A549 (cell line): ENCODE data around the gene ANTXR1. TPM values are rescaled to one million over a fixed set of nuclear protein-coding genes. Genes with fewer than 3 reads are reported as not detected.
A peak's percentile ranks its signal among the peaks of the same experiment; 100 is the strongest.

ENCODE experiments used
- ATAC-seq, 2 experiments: fragments of 200-7000 bp in 1 of 2; fragments of >200 bp in 1 of 2; cut with Nextera tagmentation in 1 of 2; cut with Tn5 transposase in 1 of 2; 3 replicates each; pipeline versions ENCODE4 v1.8.0 to v1.9.1; 2018 to 2020; ENCODE audit warnings: mild to moderate bottlenecking in 1 of 2, moderate library complexity in 1 of 2
- CTCF ChIA-PET: fragments of 300-600 bp; sonication (Branson Sonifier 250); formaldehyde crosslinking; extraction: SDS; loops from one replicate; lab custom pipeline; 2021; ENCODE audit warnings: antibody characterized with exemption, inconsistent platforms; lab: Yijun Ruan, JAX
- POLR2A ChIA-PET: fragments of 350-600 bp; formaldehyde crosslinking; extraction: SDS; loops from one replicate; lab custom pipeline; 2021; ENCODE audit warnings: antibody characterized with exemption, inconsistent platforms; lab: Yijun Ruan, JAX
- DNase-seq, 2 experiments: peaks; one replicate each; pipeline versions ENCODE4 v3.0.0 to v3.0.0-alpha.2; 2011 to 2016; ENCODE audit warnings: low read depth in 1 of 2, low spot score in 1 of 2
- FAIRE-seq: peaks from 2 replicates; lab custom pipeline; 2011; peaks lifted over from hg19 to GRCh38; lab: Jason Lieb, UNC
- H3K27ac ChIP-seq, 2 experiments: fragments of >200 bp; sonication (Bioruptor Twin); formaldehyde crosslinking; 3 replicates each; pipeline ENCODE4 v1.5.1; 2016 to 2017
- H3K4me1 ChIP-seq: fragments of >200 bp; sonication (Bioruptor Twin); formaldehyde crosslinking; 3 replicates; pipeline ENCODE4 v1.6.1; 2016
- H3K4me2 ChIP-seq: fragments of >200 bp; sonication (Bioruptor Twin); formaldehyde crosslinking; 3 replicates; pipeline ENCODE4 v1.6.1; 2016
- H3K4me3 ChIP-seq: fragments of >200 bp; sonication (Bioruptor Twin); formaldehyde crosslinking; 3 replicates; pipeline ENCODE4 v1.5.1; 2016
- H3K9me3 ChIP-seq: fragments of >200 bp; sonication (Bioruptor Twin); formaldehyde crosslinking; 3 replicates; pipeline ENCODE4 v1.6.1; 2016
- EHF ChIP-seq: fragments of 250-450 bp; sonication (Bioruptor Pico); IDR thresholded peaks from 2 replicates; pipeline ENCODE4 v1.5.0; 2020; ENCODE audit warnings: mild to moderate bottlenecking
- ELK1 ChIP-seq: fragments of 150-350 bp; IDR thresholded peaks from 2 replicates; pipeline ENCODE4 v1.6.1; 2014; ENCODE audit warnings: low read depth, mild to moderate bottlenecking, low read length
- EP300 ChIP-seq, 2 experiments: fragments of >200 bp; sonication (Bioruptor Twin); formaldehyde crosslinking; IDR thresholded peaks; 2 replicates in 1 of 2; 3 replicates in 1 of 2; pipeline ENCODE4 v1.6.1; 2016 to 2017
- ESRRA ChIP-seq: fragments of 150-350 bp; IDR thresholded peaks from 2 replicates; pipeline ENCODE4 v1.6.1; 2014; ENCODE audit warnings: mild to moderate bottlenecking, low read length, borderline replicate concordance
- HDAC2 ChIP-seq: fragments of 200-600 bp; sonication (generic); IDR thresholded peaks from 2 replicates; pipeline ENCODE4 v1.6.1; 2016
- HOXA7 ChIP-seq: fragments of 250-450 bp; sonication (Bioruptor Pico); IDR thresholded peaks from 2 replicates; pipeline ENCODE4 v1.5.0; 2020; ENCODE audit warnings: mild to moderate bottlenecking, moderate library complexity
- HOXB13 ChIP-seq: fragments of 250-450 bp; sonication (Bioruptor Pico); IDR thresholded peaks from 2 replicates; pipeline ENCODE4 v1.5.0; 2020; ENCODE audit warnings: low read depth, mild to moderate bottlenecking, moderate library complexity
- JUN ChIP-seq, 2 experiments: fragments of >200 bp; sonication (Bioruptor Twin); formaldehyde crosslinking; IDR thresholded peaks; 2 replicates in 1 of 2; 3 replicates in 1 of 2; pipeline ENCODE4 v1.6.1; 2016 to 2017
- KDM1A ChIP-seq: fragments of 200-600 bp; sonication (generic); IDR thresholded peaks from 2 replicates; pipeline ENCODE4 v1.6.1; 2016; ENCODE audit warnings: low read depth, mild to moderate bottlenecking
- KDM5A ChIP-seq: fragments of 200-600 bp; sonication (generic); IDR thresholded peaks from 2 replicates; pipeline ENCODE4 v1.6.1; 2016; ENCODE audit warnings: antibody characterized with exemption, mild to moderate bottlenecking
- MAFK ChIP-seq: fragments of 450-650 bp; IDR thresholded peaks from 2 replicates; pipeline ENCODE4 v1.6.1; 2014; ENCODE audit not compliant: partially characterized antibody
- NPAS2 ChIP-seq: fragments of 250-450 bp; sonication (Bioruptor Pico); IDR thresholded peaks from 2 replicates; pipeline ENCODE4 v1.8.0; 2022; ENCODE audit warnings: mild to moderate bottlenecking, moderate library complexity, borderline replicate concordance
- POLR2A ChIP-seq: IDR thresholded peaks from 2 replicates; pipeline ENCODE4 v1.6.1; 2012; ENCODE audit warnings: mild to moderate bottlenecking, low read length
- POLR2AphosphoS2 ChIP-seq: conservative IDR thresholded peaks from 2 replicates; pipeline ENCODE4 v1.6.1; 2012; ENCODE audit warnings: low read length, improper control_type of control experiment, inconsistent platforms
- RAD21 ChIP-seq, 2 experiments: fragments of >200 bp in 1 of 2; sonication (Bioruptor Twin) in 1 of 2; formaldehyde crosslinking in 1 of 2; IDR thresholded peaks in 1 of 2; conservative IDR thresholded peaks in 1 of 2; 2 replicates in 1 of 2; 3 replicates in 1 of 2; pipeline ENCODE4 v1.6.1; 2012 to 2018; ENCODE audit warnings: inconsistent platforms in 1 of 2
- RARB ChIP-seq: fragments of 250-450 bp; sonication (Bioruptor Pico); IDR thresholded peaks from 2 replicates; pipeline ENCODE4 v1.8.0; 2021; ENCODE audit warnings: mild to moderate bottlenecking, moderate library complexity
- RFX5 ChIP-seq: fragments of 450-650 bp; IDR thresholded peaks from 2 replicates; pipeline ENCODE4 v1.7.1; 2014; ENCODE audit warnings: antibody characterized with exemption, mild to moderate bottlenecking, moderate library complexity
- TFCP2L1 ChIP-seq: fragments of 250-450 bp; sonication (Bioruptor Pico); IDR thresholded peaks from 2 replicates; pipeline ENCODE4 v1.5.0; 2021; ENCODE audit warnings: mild to moderate bottlenecking
- WGBS: methylation state at CpG from one replicate; pipeline ENCODE4 v1.1.6; 2017; ENCODE audit errors: missing lambda C conversion rate; 5-methylcytosine and 5-hydroxymethylcytosine counted together
- polyA plus RNA-seq, 4 experiments: library from polyadenylated mRNA; depleted of rRNA in 3 of 4; stranded (reverse); fragments of >200 nt; fragmentation: RNase III in 1 of 4; extraction: RNeasy Plus Mini Kit Qiagen cat#74134 plus additional on column Dnase treatment in 1 of 4; gene quantifications; 2 replicates in 3 of 4; 3 replicates in 1 of 4; pipeline ENCODE4 v1.2.3, GENCODE V29; 2011 to 2017
- TF ChIP-seq, protein P1 (sequence below): fragments of 200-600 bp; sonication (generic); IDR thresholded peaks from 2 replicates; pipeline ENCODE4 v1.6.1; 2016; ENCODE audit warnings: antibody characterized with exemption, mild to moderate bottlenecking, moderate library complexity
- TF ChIP-seq, protein P2 (sequence below): IDR thresholded peaks from 2 replicates; pipeline ENCODE4 v1.6.1; 2012

The ANTXR1 gene
- polyA plus RNA-seq, 2 of the 4 experiments (the other 2 are of a cell fraction) = 161 to 194 TPM

GRCh38 chr2:69131452-69131851, 118.5 kb downstream of the ANTXR1 start:
- no peak for TF ChIP-seq ELK1
- TF ChIP-seq MAFK = peak; percentile 93

GRCh38 chr2:69131983-69132675, 119.2 kb downstream of the ANTXR1 start:
- DNase-seq (no peak), FAIRE-seq (no peak)
- 81% methylated on average over 4 of the region's 4 CpGs for WGBS

More at GRCh38 chr2:69131452-69131851, 118.5 kb downstream of the ANTXR1 start:
- H3K4me1 ChIP-seq = peaks cover 18% of the 10 kb centered on the region
- H3K9me3 ChIP-seq = no peaks in the 10 kb centered on the region
- DNase-seq = no peak
- ChIA-PET CTCF (interaction anchor here (1.3 to 2.0 kb wide), 3 partner anchors 9 to 175 kb away, joined by 4 to 6 read pairs (median 4); no protein-coding TSS in a partner anchor), POLR2A (no interaction called here)
- WGBS = 93% methylated on average over 6 of the region's 6 CpGs
- H3K4me2 ChIP-seq = no peak overlapping the region
- H3K27ac ChIP-seq = peak overlapping the region in 1 of 2 experiments; percentile 33; a peak in 2 of 6 replicates
- H3K4me3 ChIP-seq = no peak overlapping the region
- no peak for FAIRE-seq
- no peak for ATAC-seq

GRCh38 chr2:69132960-69133590, 120.1 kb downstream of the ANTXR1 start:
- Histone ChIP-seq H3K4me1 (peaks cover 35% of the 10 kb centered on the region), H3K9me3 (no peaks in the 10 kb centered on the region), H3K4me2 (no peak overlapping the region), H3K27ac (peak overlapping the region in 1 of 2 experiments; percentile 7; a peak in 1 of 6 replicates), H3K4me3 (no peak overlapping the region)
- TF ChIP-seq NPAS2 (CRISPR knock-in tag) (no peak), RAD21 (conservative IDR thresholded peaks at IDR 0.05 in 1 of 2, IDR thresholded peaks at IDR 0.05 in 1 of 2) (no peak), EHF (no peak), POLR2AphosphoS2 (no peak), POLR2A (no peak), KDM1A (no peak), EP300 (IDR thresholded peaks at IDR 0.05) (no peak), HOXA7 (CRISPR knock-in tag) (no peak), KDM5A (no peak), ESRRA (no peak), RFX5 (no peak), RARB (CRISPR knock-in tag) (no peak)
- TF ChIP-seq, protein P1, sequence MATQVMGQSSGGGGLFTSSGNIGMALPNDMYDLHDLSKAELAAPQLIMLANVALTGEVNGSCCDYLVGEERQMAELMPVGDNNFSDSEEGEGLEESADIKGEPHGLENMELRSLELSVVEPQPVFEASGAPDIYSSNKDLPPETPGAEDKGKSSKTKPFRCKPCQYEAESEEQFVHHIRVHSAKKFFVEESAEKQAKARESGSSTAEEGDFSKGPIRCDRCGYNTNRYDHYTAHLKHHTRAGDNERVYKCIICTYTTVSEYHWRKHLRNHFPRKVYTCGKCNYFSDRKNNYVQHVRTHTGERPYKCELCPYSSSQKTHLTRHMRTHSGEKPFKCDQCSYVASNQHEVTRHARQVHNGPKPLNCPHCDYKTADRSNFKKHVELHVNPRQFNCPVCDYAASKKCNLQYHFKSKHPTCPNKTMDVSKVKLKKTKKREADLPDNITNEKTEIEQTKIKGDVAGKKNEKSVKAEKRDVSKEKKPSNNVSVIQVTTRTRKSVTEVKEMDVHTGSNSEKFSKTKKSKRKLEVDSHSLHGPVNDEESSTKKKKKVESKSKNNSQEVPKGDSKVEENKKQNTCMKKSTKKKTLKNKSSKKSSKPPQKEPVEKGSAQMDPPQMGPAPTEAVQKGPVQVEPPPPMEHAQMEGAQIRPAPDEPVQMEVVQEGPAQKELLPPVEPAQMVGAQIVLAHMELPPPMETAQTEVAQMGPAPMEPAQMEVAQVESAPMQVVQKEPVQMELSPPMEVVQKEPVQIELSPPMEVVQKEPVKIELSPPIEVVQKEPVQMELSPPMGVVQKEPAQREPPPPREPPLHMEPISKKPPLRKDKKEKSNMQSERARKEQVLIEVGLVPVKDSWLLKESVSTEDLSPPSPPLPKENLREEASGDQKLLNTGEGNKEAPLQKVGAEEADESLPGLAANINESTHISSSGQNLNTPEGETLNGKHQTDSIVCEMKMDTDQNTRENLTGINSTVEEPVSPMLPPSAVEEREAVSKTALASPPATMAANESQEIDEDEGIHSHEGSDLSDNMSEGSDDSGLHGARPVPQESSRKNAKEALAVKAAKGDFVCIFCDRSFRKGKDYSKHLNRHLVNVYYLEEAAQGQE = no peak
- TF ChIP-seq, protein P2, sequence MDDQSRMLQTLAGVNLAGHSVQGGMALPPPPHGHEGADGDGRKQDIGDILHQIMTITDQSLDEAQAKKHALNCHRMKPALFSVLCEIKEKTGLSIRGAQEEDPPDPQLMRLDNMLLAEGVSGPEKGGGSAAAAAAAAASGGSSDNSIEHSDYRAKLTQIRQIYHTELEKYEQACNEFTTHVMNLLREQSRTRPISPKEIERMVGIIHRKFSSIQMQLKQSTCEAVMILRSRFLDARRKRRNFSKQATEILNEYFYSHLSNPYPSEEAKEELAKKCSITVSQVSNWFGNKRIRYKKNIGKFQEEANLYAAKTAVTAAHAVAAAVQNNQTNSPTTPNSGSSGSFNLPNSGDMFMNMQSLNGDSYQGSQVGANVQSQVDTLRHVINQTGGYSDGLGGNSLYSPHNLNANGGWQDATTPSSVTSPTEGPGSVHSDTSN = no peak
- ChIA-PET POLR2A (no interaction called here), CTCF (interaction anchor here (0.6 to 2.0 kb wide), 3 partner anchors 17 to 173 kb away, joined by 3 to 6 read pairs (median 3); no protein-coding TSS in a partner anchor)
- no peak for ATAC-seq
- FAIRE-seq = no peak
- 94% methylated on average over 6 of the region's 6 CpGs for WGBS
- DNase-seq = no peak

More at GRCh38 chr2:69131983-69132675, 119.2 kb downstream of the ANTXR1 start:
- H3K4me2 ChIP-seq = no peak overlapping the region
- H3K4me3 ChIP-seq = no peak overlapping the region
- POLR2A ChIA-PET = no interaction called here
- H3K27ac ChIP-seq = peak overlapping the region in 1 of 2 experiments; percentile 33; a peak in 2 of 6 replicates
- peaks cover 25% of the 10 kb centered on the region for H3K4me1 ChIP-seq
- peak; percentile 35 to 42; a peak in 3 of 6 replicates for ATAC-seq
- no peaks in the 10 kb centered on the region for H3K9me3 ChIP-seq
- CTCF ChIA-PET = interaction anchor here (0.6 to 2.0 kb wide), 5 partner anchors 10 to 174 kb away, joined by 3 to 6 read pairs (median 4); no protein-coding TSS in a partner anchor
- TF ChIP-seq JUN (IDR thresholded peaks at IDR 0.05) (0 out of 5 replicates have a peak, but pooled peaks of 1 of the 2 experiments have one; percentile 16), HOXA7 (CRISPR knock-in tag) (no peak), HDAC2 (no peak), TFCP2L1 (no peak), HOXB13 (no peak), EP300 (IDR thresholded peaks at IDR 0.05) (no peak), ESRRA (no peak)
